ENCODE measurements around the gene SOX11. TPM values are rescaled to one million over a fixed set of nuclear protein-coding genes. Genes with fewer than 3 reads are reported as not detected.

The SOX11 gene
- total RNA-seq, 4 donors from 2014 or later = not detected

DNA sequence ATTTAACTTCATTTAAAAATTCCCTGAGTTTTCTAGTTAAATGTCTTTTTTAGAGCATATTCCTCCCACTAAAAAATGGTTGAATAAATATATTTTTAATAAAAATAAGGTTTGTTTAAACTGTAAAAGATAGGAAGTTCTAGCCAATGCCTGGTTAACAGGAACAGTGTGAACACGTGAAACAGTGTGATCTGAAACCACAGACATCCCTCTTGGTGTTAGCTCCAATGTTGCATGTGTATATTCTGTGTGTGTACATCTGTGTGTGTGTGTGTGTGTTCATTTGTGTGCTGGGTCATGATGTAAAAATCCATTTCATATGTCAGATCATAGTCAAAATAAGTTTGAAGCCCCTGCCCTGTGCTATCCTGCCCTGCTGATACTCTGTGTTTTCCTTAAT lies 6.1 kb upstream of the SOX11 start:
- intact Hi-C loops (cut with DNase I) = no loop called here
- Histone ChIP-seq H3K36me3 (no peaks in the 10 kb centered on the region), H3K27me3 (peaks cover 6% of the 10 kb centered on the region), H3K4me3 (replicated peaks in 1 of 3) (no peak overlapping the region), H3K9me3 (no peaks in the 10 kb centered on the region), H3K4me1 (peaks cover 0 to 2% of the 10 kb centered on the region in 2 donors), H3K27ac (no peak overlapping the region)
- 61 to 80% methylated on average over 1 of the region's 1 CpG for WGBS, 2 donors
- no peak for TF ChIP-seq POLR2A (IDR thresholded peaks at IDR 0.05)
- TF ChIP-seq, protein P1, sequence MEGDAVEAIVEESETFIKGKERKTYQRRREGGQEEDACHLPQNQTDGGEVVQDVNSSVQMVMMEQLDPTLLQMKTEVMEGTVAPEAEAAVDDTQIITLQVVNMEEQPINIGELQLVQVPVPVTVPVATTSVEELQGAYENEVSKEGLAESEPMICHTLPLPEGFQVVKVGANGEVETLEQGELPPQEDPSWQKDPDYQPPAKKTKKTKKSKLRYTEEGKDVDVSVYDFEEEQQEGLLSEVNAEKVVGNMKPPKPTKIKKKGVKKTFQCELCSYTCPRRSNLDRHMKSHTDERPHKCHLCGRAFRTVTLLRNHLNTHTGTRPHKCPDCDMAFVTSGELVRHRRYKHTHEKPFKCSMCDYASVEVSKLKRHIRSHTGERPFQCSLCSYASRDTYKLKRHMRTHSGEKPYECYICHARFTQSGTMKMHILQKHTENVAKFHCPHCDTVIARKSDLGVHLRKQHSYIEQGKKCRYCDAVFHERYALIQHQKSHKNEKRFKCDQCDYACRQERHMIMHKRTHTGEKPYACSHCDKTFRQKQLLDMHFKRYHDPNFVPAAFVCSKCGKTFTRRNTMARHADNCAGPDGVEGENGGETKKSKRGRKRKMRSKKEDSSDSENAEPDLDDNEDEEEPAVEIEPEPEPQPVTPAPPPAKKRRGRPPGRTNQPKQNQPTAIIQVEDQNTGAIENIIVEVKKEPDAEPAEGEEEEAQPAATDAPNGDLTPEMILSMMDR (IDR thresholded peaks at IDR 0.05) = no peak
- DNase-seq = no peak

DNA sequence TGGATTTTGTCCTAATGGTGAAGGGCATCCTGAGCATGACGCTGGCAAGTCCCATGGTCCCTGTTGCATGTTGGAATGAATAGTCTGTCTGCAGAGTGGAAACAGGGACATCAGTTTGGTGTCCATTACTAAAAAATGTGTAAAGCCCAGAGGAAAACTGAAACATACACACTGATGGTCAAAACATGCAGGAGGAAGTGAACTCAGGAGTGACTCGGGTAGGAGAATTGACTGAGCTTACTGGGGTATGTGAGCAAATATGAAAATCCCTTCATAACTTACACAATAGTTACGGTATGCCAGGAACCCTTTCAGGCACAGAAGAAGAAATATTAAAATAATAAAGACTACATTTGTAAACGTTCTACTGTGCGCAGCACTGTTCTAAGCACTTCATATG lies 5.6 kb upstream of the SOX11 start:
- intact Hi-C loops (cut with DNase I) = no loop called here
- no peaks in the 10 kb centered on the region for H3K9me3 ChIP-seq

GRCh38 chr2:5689750-5690149 lies 2.4 kb upstream of the SOX11 start:
- peaks cover 30% of the 10 kb centered on the region for H3K27me3 ChIP-seq
- H3K27ac ChIP-seq = no peak overlapping the region
- H3K4me1 ChIP-seq = peaks cover 15 to 27% of the 10 kb centered on the region in 2 donors
- no peak overlapping the region for H3K4me3 ChIP-seq (replicated peaks in 1 of 3)
- intact Hi-C loops (cut with DNase I) = no loop called here
- H3K36me3 ChIP-seq = no peaks in the 10 kb centered on the region
- DNase-seq = no peak
- H3K9me3 ChIP-seq = no peaks in the 10 kb centered on the region
- 82 to 91% methylated on average over 8 of the region's 8 CpGs for WGBS, 2 donors
- no peak for TF ChIP-seq POLR2A (IDR thresholded peaks at IDR 0.05)
- TF ChIP-seq, protein P1 (IDR thresholded peaks at IDR 0.05) = no peak

More for the DNA sequence above, 5.6 kb upstream of the SOX11 start:
- Histone ChIP-seq H3K4me1 (peaks cover 0 to 6% of the 10 kb centered on the region in 2 donors), H3K27ac (no peak overlapping the region), H3K36me3 (no peaks in the 10 kb centered on the region), H3K27me3 (peaks cover 6% of the 10 kb centered on the region), H3K4me3 (replicated peaks in 1 of 3) (no peak overlapping the region)
- DNase-seq = no peak
- TF ChIP-seq POLR2A (IDR thresholded peaks at IDR 0.05) = no peak
- TF ChIP-seq, protein P1 (IDR thresholded peaks at IDR 0.05) = no peak
- 76 to 81% methylated on average over 5 of the region's 5 CpGs for WGBS, 2 donors

- Histone ChIP-seq H3K4me1 (peaks cover 15 to 27% of the 10 kb centered on the region in 2 donors), H3K9me3 (no peaks in the 10 kb centered on the region), H3K4me3 (replicated peaks in 1 of 3) (no peak overlapping the region), H3K27me3 (peaks cover 30% of the 10 kb centered on the region), H3K27ac (no peak overlapping the region), H3K36me3 (no peaks in the 10 kb centered on the region)
- DNase-seq = no peak
- intact Hi-C loops (cut with DNase I) = no loop called here
- 58 to 61% methylated on average over 8 of the region's 8 CpGs for WGBS, 2 donors
- no peak for TF ChIP-seq POLR2A (IDR thresholded peaks at IDR 0.05)
- TF ChIP-seq, protein P1 (IDR thresholded peaks at IDR 0.05) = no peak
These were observed 1.9 kb upstream of the SOX11 start for GRCh38 chr2:5690286-5690685.

- H3K4me1 ChIP-seq = peaks cover 17 to 28% of the 10 kb centered on the region in 2 donors
- no peak for TF ChIP-seq POLR2A (IDR thresholded peaks at IDR 0.05)
- TF ChIP-seq, protein P1 (IDR thresholded peaks at IDR 0.05) = no peak
- no peaks in the 10 kb centered on the region for H3K36me3 ChIP-seq
- H3K9me3 ChIP-seq = no peaks in the 10 kb centered on the region
- peaks cover 33% of the 10 kb centered on the region for H3K27me3 ChIP-seq
- DNase-seq = no peak
- 13 to 16% methylated on average over 25 of the region's 25 CpGs for WGBS, 2 donors
- intact Hi-C loops (cut with DNase I) = no loop called here
- H3K4me3 ChIP-seq (replicated peaks in 1 of 3) = peak overlapping the region in 1 of 3 donors; percentile 23
- H3K27ac ChIP-seq = no peak overlapping the region
These were observed 1.4 kb upstream of the SOX11 start for GRCh38 chr2:5690718-5691220.

Data from thyroid gland (tissue), 4 donors.